SH-SY5Y (cell line): Measurements from ENCODE around the gene CAV1.

Source experiments
- GATA2 ChIP-seq: IDR thresholded peaks from 2 replicates; pipeline ENCODE4 v1.6.1; 2011; ENCODE audit warnings: mild to moderate bottlenecking, low read depth, low read length
- GATA3 ChIP-seq: IDR thresholded peaks from 2 replicates; pipeline ENCODE4 v1.6.1; 2011; ENCODE audit warnings: low read depth, mild to moderate bottlenecking, low read length, moderate library complexity

The CAV1 gene

GRCh38 chr7:116554436-116554835 is 29.6 kb downstream of the CAV1 start:
- TF ChIP-seq GATA2: no peak
- no peak for TF ChIP-seq GATA3

- TF ChIP-seq GATA2: no peak
- no peak for TF ChIP-seq GATA3
These were observed 30.1 kb downstream of the CAV1 start for GRCh38 chr7:116554911-116555310.

GRCh38 chr7:116557066-116557585 is 32.3 kb downstream of the CAV1 start:
- TF ChIP-seq GATA2 (no peak), GATA3 (no peak)

GRCh38 chr7:116557901-116558300 is 33.1 kb downstream of the CAV1 start:
- TF ChIP-seq GATA2 (no peak), GATA3 (no peak)

- TF ChIP-seq GATA2 (no peak), GATA3 (no peak)
These were observed 35.5 kb downstream of the CAV1 start for GRCh38 chr7:116560021-116560970.

- TF ChIP-seq GATA2: no peak
- no peak for TF ChIP-seq GATA3
These were observed 37.1 kb downstream of the CAV1 start for GRCh38 chr7:116561697-116562483.

- TF ChIP-seq GATA2 (no peak), GATA3 (no peak)
These were observed 37.8 kb downstream of the CAV1 start for GRCh38 chr7:116562529-116563121.

- no peak for TF ChIP-seq GATA2
- TF ChIP-seq GATA3: no peak
These were observed 41.1 kb downstream of the CAV1 start for GRCh38 chr7:116565981-116566380.

GRCh38 chr7:116566666-116567065 is 41.8 kb downstream of the CAV1 start:
- TF ChIP-seq GATA3 (no peak), GATA2 (no peak)

- TF ChIP-seq GATA3: no peak
- no peak for TF ChIP-seq GATA2
These were observed 44.9 kb downstream of the CAV1 start for GRCh38 chr7:116569737-116570136.

- TF ChIP-seq GATA3: no peak
- no peak for TF ChIP-seq GATA2
These were observed 45.5 kb downstream of the CAV1 start for GRCh38 chr7:116570306-116570705.

GRCh38 chr7:116571037-116571436 is 46.2 kb downstream of the CAV1 start:
- no peak for TF ChIP-seq GATA3
- TF ChIP-seq GATA2: no peak

- TF ChIP-seq GATA2 (no peak), GATA3 (no peak)
These were observed 46.7 kb downstream of the CAV1 start for GRCh38 chr7:116571552-116571951.

GRCh38 chr7:116572036-116572435 is 47.2 kb downstream of the CAV1 start:
- TF ChIP-seq GATA2: no peak
- TF ChIP-seq GATA3: no peak
